Smooth muscle cell (in vitro differentiated cells): Measurements from ENCODE around the gene SERPINB3. TPM values are rescaled to one million over a fixed set of nuclear protein-coding genes. Genes with fewer than 3 reads are reported as not detected.

ENCODE experiments used
- DNase-seq: peaks from one replicate; lab custom pipeline; 2025; ENCODE audit not compliant: unreplicated experiment; lab: John Stamatoyannopoulos, UW
- H2AFZ ChIP-seq: fragments of 200-600 bp; sonication (generic); 2 replicates; pipeline ENCODE4 v1.6.0; 2016; ENCODE audit warnings: antibody characterized with exemption, low read depth, mild to moderate bottlenecking
- H3F3A ChIP-seq: fragments of 200-600 bp; sonication (generic); 2 replicates; pipeline ENCODE4 v1.6.0; 2017; ENCODE audit warnings: antibody characterized with exemption, low read depth
- H3K27ac ChIP-seq: fragments of 200-600 bp; sonication (generic); 2 replicates; pipeline ENCODE4 v1.5.1; 2016; ENCODE audit warnings: low read depth, mild to moderate bottlenecking
- H3K27me3 ChIP-seq: fragments of 200-600 bp; sonication (generic); 2 replicates; pipeline ENCODE4 v1.6.1; 2016; ENCODE audit warnings: low read depth, mild to moderate bottlenecking
- H3K36me3 ChIP-seq: fragments of 200-600 bp; sonication (generic); 2 replicates; pipeline ENCODE4 v1.5.1; 2016; ENCODE audit warnings: low read depth
- H3K4me1 ChIP-seq: fragments of 200-600 bp; sonication (generic); 2 replicates; pipeline ENCODE4 v1.5.1; 2016; ENCODE audit warnings: low read depth
- H3K4me2 ChIP-seq: fragments of 200-600 bp; sonication (generic); 2 replicates; pipeline ENCODE4 v1.6.0; 2016; ENCODE audit warnings: mild to moderate bottlenecking
- H3K4me3 ChIP-seq: fragments of 200-600 bp; sonication (generic); 2 replicates; pipeline ENCODE4 v1.5.1; 2016; ENCODE audit warnings: mild to moderate bottlenecking
- H3K79me2 ChIP-seq: fragments of 200-600 bp; sonication (generic); 2 replicates; pipeline ENCODE4 v1.6.0; 2016; ENCODE audit warnings: low read depth, mild to moderate bottlenecking
- H3K9ac ChIP-seq: fragments of 200-600 bp; sonication (generic); 2 replicates; pipeline ENCODE4 v1.6.0; 2016; ENCODE audit warnings: low read depth
- H3K9me3 ChIP-seq: fragments of 200-600 bp; sonication (generic); replicated peaks from 2 replicates; pipeline ENCODE4 v1.5.1; 2016; ENCODE audit warnings: low read depth
- H4K20me1 ChIP-seq: fragments of 200-600 bp; sonication (generic); 2 replicates; pipeline ENCODE4 v1.6.0; 2016; ENCODE audit warnings: low read depth
- WGBS: methylation state at CpG from one replicate; pipeline ENCODE4 v1.1.7; 2016; ENCODE audit warnings: low lambda C conversion rate; 5-methylcytosine and 5-hydroxymethylcytosine counted together
- polyA plus RNA-seq: library from polyadenylated mRNA; unstranded; fragments of >200 nt; fragmentation: Nextera tagmentation; extraction: Ambion mirVana; gene quantifications from 2 replicates; pipeline ENCODE4 v1.2.1, GENCODE V29; 2016
- total RNA-seq: library from RNA; depleted of rRNA; stranded (reverse); fragments of >200 nt; gene quantifications from 2 replicates; pipeline ENCODE4 v1.2.3, GENCODE V29; 2014
- TF ChIP-seq, protein P1 (sequence below): fragments of 200-600 bp; sonication (generic); IDR thresholded peaks from 2 replicates; pipeline ENCODE4 v1.5.1; 2017; ENCODE audit warnings: borderline replicate concordance, mild to moderate bottlenecking, antibody characterized with exemption; ENCODE audit not compliant: insufficient read depth, poor library complexity, severe bottlenecking

SERPINB3 gene
- total and polyA plus RNA-seq, 2 experiments from 2014 or later, result 44.0 to 148 TPM

DNA sequence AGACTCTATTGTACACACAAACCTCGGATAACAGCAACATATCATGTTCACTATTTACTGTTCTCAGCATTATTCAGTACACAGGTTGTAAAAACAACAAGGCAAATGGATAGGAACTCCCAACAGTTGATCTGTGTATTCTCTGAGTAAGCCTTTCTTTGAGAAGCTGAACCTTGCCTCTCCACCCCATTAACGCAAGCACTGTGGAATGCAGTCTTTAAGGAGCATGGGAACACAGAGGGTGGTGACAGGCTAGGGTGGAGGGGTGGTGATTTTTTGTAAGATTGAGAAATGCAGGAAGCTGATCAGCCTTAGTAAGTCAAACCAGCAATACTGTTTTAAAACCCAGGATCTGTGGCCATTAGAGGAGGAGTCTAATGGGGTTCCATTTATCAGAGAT lies 21.5 kb upstream of the SERPINB3 start:
- Histone ChIP-seq H2AFZ (peak overlapping the region; percentile 65), H4K20me1 (no peaks in the 10 kb centered on the region), H3K4me3 (no peak overlapping the region), H3K36me3 (no peaks in the 10 kb centered on the region), H3K4me2 (peak overlapping the region; percentile 58), H3K27ac (peak overlapping the region; percentile 90), H3F3A (no peaks in the 10 kb centered on the region), H3K9me3 (no peaks in the 10 kb centered on the region), H3K4me1 (peaks cover 10% of the 10 kb centered on the region), H3K9ac (peak overlapping the region; percentile 47), H3K27me3 (no peaks in the 10 kb centered on the region), H3K79me2 (no peaks in the 10 kb centered on the region)
- WGBS, result 22% methylated on average over 2 of the region's 2 CpGs
- DNase-seq, result no peak
- TF ChIP-seq, protein P1, sequence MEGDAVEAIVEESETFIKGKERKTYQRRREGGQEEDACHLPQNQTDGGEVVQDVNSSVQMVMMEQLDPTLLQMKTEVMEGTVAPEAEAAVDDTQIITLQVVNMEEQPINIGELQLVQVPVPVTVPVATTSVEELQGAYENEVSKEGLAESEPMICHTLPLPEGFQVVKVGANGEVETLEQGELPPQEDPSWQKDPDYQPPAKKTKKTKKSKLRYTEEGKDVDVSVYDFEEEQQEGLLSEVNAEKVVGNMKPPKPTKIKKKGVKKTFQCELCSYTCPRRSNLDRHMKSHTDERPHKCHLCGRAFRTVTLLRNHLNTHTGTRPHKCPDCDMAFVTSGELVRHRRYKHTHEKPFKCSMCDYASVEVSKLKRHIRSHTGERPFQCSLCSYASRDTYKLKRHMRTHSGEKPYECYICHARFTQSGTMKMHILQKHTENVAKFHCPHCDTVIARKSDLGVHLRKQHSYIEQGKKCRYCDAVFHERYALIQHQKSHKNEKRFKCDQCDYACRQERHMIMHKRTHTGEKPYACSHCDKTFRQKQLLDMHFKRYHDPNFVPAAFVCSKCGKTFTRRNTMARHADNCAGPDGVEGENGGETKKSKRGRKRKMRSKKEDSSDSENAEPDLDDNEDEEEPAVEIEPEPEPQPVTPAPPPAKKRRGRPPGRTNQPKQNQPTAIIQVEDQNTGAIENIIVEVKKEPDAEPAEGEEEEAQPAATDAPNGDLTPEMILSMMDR, result no peak

DNA sequence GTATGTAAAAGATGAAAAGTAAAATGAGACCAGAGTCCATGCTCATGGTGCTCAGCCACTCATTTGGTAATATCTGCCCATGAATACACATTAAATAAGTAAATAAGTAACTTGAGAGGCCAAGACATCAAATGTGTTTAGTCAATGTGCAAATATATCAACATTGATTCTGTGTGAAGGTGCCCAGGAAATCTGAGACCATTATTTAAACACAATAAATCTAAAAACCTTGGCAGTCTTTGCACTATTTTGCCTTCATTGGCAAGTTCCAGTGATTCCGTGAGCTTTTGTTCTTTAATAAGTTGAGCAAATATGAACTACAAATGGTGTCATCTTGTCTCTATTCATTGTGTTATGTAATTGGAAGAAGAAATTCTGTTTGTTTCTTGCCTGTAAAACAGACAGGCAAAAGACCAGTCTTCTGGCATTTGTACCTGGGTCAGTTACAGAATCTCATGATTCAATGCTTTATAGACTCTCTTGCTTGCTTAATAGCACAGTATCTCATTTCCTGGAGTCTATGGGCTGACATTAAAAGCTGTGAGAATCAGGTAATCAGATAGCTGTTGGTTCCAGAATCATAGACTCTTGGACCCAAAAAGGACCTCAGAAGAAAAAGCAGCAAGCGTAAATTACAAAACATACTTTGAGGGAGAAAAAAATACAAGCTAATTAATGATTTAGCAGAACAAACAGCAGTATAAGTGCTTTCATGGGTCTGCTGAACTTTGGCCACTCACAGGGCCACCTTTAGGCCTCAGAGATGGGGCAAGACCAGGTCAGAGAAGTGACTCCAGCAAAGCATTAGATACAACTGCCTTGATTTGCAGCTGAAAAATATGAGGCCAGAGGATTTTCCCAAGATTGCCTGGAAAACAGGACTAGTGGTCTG lies 20.0 kb upstream of the SERPINB3 start:
- Histone ChIP-seq H3K9me3 (no peaks in the 10 kb centered on the region), H2AFZ (no peak overlapping the region), H3F3A (no peaks in the 10 kb centered on the region), H3K4me3 (no peak overlapping the region), H4K20me1 (no peaks in the 10 kb centered on the region), H3K9ac (no peak overlapping the region), H3K4me2 (no peak overlapping the region), H3K36me3 (no peaks in the 10 kb centered on the region), H3K79me2 (no peaks in the 10 kb centered on the region), H3K4me1 (peaks cover 10% of the 10 kb centered on the region), H3K27ac (no peak overlapping the region), H3K27me3 (no peaks in the 10 kb centered on the region)
- no peak for DNase-seq
- TF ChIP-seq, protein P1, result no peak
- 96% methylated on average over 2 of the region's 2 CpGs for WGBS

DNA sequence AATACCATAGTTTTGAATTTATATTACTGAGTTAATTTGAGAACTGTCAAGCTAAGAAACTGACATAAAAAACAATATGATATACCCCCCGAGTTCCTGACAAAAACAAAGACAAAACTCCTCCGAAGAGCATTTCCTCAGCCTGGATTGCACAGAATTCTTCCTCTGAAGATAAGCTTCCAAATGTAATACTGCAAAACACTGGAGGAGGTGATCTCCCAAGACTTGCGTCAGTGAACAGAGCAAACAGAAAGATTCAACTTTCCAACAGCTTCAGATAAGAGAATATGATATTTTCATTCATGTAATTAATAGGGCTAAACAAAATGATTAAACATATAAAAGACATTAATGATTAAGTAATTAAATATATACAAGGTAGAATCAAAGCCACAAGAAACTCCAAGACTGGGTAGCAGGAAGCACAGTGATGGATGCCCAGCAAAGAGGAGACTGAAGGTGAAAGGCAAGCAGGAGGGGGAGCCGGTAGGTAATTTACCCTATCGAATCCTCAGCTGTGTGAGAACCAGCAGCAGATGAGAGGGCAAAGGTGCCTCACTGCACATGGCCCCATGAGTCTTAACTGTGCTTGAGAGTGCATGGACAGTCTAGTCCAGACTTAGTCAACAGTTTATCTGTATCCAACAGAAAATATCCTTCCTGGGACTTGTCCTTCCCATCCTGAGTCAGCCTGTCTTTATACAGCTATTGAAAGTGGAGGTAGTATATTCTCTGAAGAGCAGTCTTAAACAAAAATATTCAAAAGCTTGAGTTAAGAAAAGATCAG lies 18.3 kb upstream of the SERPINB3 start:
- Histone ChIP-seq H3K4me1 (peaks cover 10% of the 10 kb centered on the region), H3K9me3 (no peaks in the 10 kb centered on the region), H3K27me3 (no peaks in the 10 kb centered on the region), H3K27ac (no peak overlapping the region), H2AFZ (no peak overlapping the region), H3K4me2 (no peak overlapping the region), H3K36me3 (no peaks in the 10 kb centered on the region), H4K20me1 (no peaks in the 10 kb centered on the region), H3K79me2 (no peaks in the 10 kb centered on the region), H3F3A (no peaks in the 10 kb centered on the region), H3K9ac (no peak overlapping the region), H3K4me3 (no peak overlapping the region)
- TF ChIP-seq, protein P1, result no peak
- WGBS, result 84% methylated on average over 5 of the region's 5 CpGs
- DNase-seq, result no peak
